Ishikawa (cell line): ENCODE results near the gene ETDC.

Experiments used
- CEBPB ChIP-seq: IDR thresholded peaks from 2 replicates; pipeline ENCODE4 v1.6.1; 2012
- CREB1 ChIP-seq: IDR thresholded peaks from 2 replicates; pipeline ENCODE4 v1.6.1; 2012; ENCODE audit warnings: low read depth
- EGR1 ChIP-seq: IDR thresholded peaks from 2 replicates; pipeline ENCODE4 v1.6.1; 2012
- EP300 ChIP-seq: IDR thresholded peaks from 2 replicates; pipeline ENCODE4 v1.6.1; 2012; ENCODE audit warnings: borderline replicate concordance
- FOXM1 ChIP-seq: IDR thresholded peaks from 2 replicates; pipeline ENCODE4 v1.6.1; 2012; ENCODE audit warnings: low read depth, borderline replicate concordance
- NFIC ChIP-seq: IDR thresholded peaks from 2 replicates; pipeline ENCODE4 v1.6.1; 2012
- RAD21 ChIP-seq: IDR thresholded peaks from 2 replicates; pipeline ENCODE4 v1.6.1; 2012; ENCODE audit warnings: low read depth
- TAF1 ChIP-seq: IDR thresholded peaks from 2 replicates; pipeline ENCODE4 v1.6.1; 2012; ENCODE audit warnings: low read depth, mild to moderate bottlenecking
- TCF12 ChIP-seq: IDR thresholded peaks from 2 replicates; pipeline ENCODE4 v1.6.1; 2012; ENCODE audit warnings: low read depth
- TEAD4 ChIP-seq: IDR thresholded peaks from 2 replicates; pipeline ENCODE4 v1.6.1; 2012
- YY1 ChIP-seq: IDR thresholded peaks from 2 replicates; pipeline ENCODE4 v1.6.1; 2012; ENCODE audit warnings: low read depth
- ZBTB7A ChIP-seq: IDR thresholded peaks from 2 replicates; pipeline ENCODE4 v1.6.1; 2012; ENCODE audit warnings: low read depth
- TF ChIP-seq, protein P1 (sequence below): IDR thresholded peaks from 2 replicates; pipeline ENCODE4 v1.6.1; 2012
- TF ChIP-seq, protein P2 (sequence below): IDR thresholded peaks from 2 replicates; pipeline ENCODE4 v1.6.1; 2012
- TF ChIP-seq, protein P3 (sequence below): IDR thresholded peaks from 2 replicates; pipeline ENCODE4 v1.6.1; 2012; ENCODE audit warnings: low read depth, mild to moderate bottlenecking

ETDC gene

DNA sequence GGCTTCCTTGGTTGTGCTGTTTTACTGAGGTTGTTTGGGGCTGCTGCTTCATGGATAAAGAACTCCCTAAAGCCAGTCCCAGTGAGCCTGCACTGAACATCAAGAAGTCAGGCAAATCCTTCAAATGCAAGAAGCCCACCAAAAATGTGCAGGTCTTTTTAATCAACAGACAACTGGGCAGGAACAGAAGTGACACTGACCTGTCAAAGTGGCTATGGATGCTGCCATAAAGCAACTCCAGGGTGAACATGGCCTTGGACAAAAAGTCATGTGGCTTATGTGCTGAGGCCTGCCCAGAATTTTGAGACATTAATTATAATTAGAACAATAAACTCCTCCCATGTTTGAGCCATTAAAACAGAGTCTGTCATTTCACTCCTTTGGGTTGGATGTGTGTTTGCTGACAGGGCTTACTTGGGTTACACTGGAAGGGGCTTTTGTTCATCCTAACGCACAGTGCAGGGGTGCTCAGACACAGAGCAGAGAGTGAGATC is at the start of gene ETDC:
Gene ETDC, plus strand, starts transcription at position 51 of the 494 bp plus-strand sequence. Its CDS starts 0 bp downstream, at position 51.
- TF ChIP-seq FOXM1 (no peak), TCF12 (no peak), ZBTB7A (no peak), TEAD4 (no peak), CREB1 (no peak), EGR1 (no peak), TAF1 (no peak), EP300 (no peak), NFIC (no peak), YY1 (no peak), CEBPB (no peak), RAD21 (no peak)
- TF ChIP-seq, protein P1, sequence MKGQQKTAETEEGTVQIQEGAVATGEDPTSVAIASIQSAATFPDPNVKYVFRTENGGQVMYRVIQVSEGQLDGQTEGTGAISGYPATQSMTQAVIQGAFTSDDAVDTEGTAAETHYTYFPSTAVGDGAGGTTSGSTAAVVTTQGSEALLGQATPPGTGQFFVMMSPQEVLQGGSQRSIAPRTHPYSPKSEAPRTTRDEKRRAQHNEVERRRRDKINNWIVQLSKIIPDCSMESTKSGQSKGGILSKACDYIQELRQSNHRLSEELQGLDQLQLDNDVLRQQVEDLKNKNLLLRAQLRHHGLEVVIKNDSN: no peak
- TF ChIP-seq, protein P2, sequence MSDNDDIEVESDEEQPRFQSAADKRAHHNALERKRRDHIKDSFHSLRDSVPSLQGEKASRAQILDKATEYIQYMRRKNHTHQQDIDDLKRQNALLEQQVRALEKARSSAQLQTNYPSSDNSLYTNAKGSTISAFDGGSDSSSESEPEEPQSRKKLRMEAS: no peak
- TF ChIP-seq, protein P3, sequence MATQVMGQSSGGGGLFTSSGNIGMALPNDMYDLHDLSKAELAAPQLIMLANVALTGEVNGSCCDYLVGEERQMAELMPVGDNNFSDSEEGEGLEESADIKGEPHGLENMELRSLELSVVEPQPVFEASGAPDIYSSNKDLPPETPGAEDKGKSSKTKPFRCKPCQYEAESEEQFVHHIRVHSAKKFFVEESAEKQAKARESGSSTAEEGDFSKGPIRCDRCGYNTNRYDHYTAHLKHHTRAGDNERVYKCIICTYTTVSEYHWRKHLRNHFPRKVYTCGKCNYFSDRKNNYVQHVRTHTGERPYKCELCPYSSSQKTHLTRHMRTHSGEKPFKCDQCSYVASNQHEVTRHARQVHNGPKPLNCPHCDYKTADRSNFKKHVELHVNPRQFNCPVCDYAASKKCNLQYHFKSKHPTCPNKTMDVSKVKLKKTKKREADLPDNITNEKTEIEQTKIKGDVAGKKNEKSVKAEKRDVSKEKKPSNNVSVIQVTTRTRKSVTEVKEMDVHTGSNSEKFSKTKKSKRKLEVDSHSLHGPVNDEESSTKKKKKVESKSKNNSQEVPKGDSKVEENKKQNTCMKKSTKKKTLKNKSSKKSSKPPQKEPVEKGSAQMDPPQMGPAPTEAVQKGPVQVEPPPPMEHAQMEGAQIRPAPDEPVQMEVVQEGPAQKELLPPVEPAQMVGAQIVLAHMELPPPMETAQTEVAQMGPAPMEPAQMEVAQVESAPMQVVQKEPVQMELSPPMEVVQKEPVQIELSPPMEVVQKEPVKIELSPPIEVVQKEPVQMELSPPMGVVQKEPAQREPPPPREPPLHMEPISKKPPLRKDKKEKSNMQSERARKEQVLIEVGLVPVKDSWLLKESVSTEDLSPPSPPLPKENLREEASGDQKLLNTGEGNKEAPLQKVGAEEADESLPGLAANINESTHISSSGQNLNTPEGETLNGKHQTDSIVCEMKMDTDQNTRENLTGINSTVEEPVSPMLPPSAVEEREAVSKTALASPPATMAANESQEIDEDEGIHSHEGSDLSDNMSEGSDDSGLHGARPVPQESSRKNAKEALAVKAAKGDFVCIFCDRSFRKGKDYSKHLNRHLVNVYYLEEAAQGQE: no peak

DNA sequence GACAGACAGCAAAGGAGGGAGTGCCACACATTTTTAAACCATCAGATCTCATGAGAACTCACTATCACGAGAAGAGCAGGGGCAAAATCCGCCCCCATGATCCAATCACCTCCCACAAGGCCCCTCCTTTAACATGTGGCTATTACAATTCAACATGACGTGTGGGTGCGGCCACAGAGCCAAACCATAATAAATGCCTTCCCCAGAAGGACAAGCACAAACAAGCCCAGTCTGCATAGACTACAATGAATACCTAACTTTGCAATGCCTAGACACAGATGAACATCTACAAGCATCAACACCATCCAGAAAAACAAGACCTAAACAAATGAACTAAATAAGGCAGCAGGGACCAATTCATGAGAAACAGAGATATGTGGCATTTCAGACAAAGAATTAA is 45.1 kb upstream of the ETDC start:
- no peak for TF ChIP-seq TEAD4
- TF ChIP-seq CREB1: no peak
- TF ChIP-seq TAF1: no peak
- TF ChIP-seq, protein P1: no peak
- TF ChIP-seq EP300: no peak
- no peak for TF ChIP-seq YY1
- TF ChIP-seq EGR1: no peak
- TF ChIP-seq, protein P2: no peak
- no peak for TF ChIP-seq RAD21
- TF ChIP-seq NFIC: no peak
- no peak for TF ChIP-seq TCF12
- TF ChIP-seq ZBTB7A: no peak
- TF ChIP-seq, protein P3: no peak
- no peak for TF ChIP-seq FOXM1
- no peak for TF ChIP-seq CEBPB

DNA sequence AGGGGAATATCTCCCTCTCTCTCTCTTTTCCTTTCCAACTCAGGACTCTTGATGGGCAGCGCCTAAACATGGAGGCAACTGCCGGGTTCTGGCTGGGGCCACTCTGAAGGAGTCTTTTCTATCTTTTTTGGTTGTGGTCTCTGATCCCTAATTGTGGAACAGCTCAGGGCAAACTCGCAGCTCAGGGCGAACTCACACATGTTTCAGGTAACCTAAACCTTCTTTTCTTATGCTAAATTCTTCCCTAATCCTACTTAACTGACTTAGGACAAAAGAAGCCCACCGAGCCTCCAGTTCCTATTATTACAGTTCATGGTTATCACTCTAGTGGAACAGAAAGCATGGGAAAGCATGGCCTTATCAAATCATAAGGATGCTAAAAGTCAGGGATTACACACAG is 36.1 kb upstream of the ETDC start:
- no peak for TF ChIP-seq EGR1
- TF ChIP-seq, protein P2: no peak

DNA sequence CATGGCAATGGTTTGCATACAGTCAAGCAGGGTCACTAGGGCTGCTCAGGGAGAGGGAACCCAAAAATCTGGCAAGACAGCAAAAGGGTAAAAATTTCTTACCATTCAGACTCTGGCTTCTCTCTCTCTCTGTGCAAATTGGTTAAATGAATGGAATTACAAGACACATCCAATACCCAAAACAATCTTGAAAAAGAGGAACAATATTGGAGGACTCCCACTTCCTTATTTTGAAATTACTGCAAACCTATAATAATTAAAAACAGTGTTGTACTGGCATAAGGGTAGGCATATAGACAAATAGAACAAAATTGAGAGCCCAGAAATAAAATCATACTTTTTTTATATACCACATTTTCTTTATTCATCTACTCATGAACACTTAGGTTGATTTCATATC is 33.3 kb upstream of the ETDC start:
- TF ChIP-seq RAD21 (no peak), CEBPB (no peak), EP300 (no peak), TEAD4 (no peak), TAF1 (no peak), TCF12 (no peak), ZBTB7A (no peak), YY1 (no peak), EGR1 (no peak), CREB1 (no peak)
- TF ChIP-seq, protein P2: no peak

DNA sequence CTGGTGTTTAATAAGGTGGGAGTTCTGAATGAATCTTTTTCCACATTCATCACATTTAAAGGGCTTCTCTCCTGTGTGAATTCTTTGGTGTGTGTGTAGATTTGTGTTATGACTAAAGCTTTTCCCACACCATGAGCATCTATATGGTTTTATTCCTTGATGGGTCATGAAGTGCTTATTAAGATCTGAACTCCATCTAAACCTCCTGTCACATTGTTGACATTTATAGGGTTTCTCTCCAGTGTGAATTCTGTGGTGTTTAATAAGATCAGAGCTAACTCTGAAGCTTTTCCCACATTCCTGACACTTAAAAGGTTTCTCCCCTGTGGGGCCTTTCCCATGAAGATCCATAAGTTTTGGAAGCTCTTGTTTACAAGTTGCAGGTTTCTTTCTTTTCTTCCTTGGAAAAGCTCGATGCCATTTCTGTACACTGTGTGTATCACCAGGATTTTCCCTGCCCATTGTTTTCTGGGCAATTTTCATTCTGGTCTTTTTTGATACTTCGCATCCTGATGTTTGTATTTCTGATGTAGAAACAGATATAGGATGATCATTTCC is 21.9 kb upstream of the ETDC start:
- TF ChIP-seq EGR1 (no peak), TEAD4 (no peak), NFIC (no peak), EP300 (no peak), ZBTB7A (no peak), TCF12 (no peak)
- TF ChIP-seq, protein P3: no peak
